Nephron (organoid): Measurements from ENCODE around the gene EPM2AIP1.
A peak's percentile ranks its signal among the peaks of the same experiment; 100 is the strongest.

Experiments used
- H3K27ac Mint-ChIP-seq, 3 experiments: 2 replicates each; pipeline ENCODE4 v1.8.0; 2020; ENCODE audit warnings: mixed read lengths in 3 of 3, mild to moderate bottlenecking in 2 of 3, moderate library complexity in 1 of 3
- H3K27me3 Mint-ChIP-seq: 2 replicates; pipeline ENCODE4 v1.8.0; 2021; ENCODE audit warnings: low read depth, mild to moderate bottlenecking, moderate library complexity, mixed read lengths
- H3K36me3 Mint-ChIP-seq: 2 replicates; pipeline ENCODE4 v1.8.0; 2020; ENCODE audit warnings: low read depth, mixed read lengths
- H3K4me1 Mint-ChIP-seq: 2 replicates; pipeline ENCODE4 v1.8.0; 2020; ENCODE audit warnings: mixed read lengths
- H3K4me3 Mint-ChIP-seq, 3 experiments: 2 replicates each; pipeline ENCODE4 v1.8.0; 2020; ENCODE audit warnings: mild to moderate bottlenecking in 3 of 3, mixed read lengths in 3 of 3, moderate library complexity in 2 of 3
- H3K9me3 Mint-ChIP-seq: 2 replicates; pipeline ENCODE4 v1.8.0; 2020; ENCODE audit warnings: mixed read lengths
- CTCF ChIP-seq, 3 experiments: fragments of 200-600 bp; sonication (generic); IDR thresholded peaks; one replicate each; pipeline ENCODE4 v1.5.0; 2021; ENCODE audit warnings: antibody characterized with exemption in 3 of 3; ENCODE audit not compliant: unreplicated experiment in 3 of 3

The EPM2AIP1 gene

GRCh38 chr3:36989568-36989967 is 3.4 kb downstream of the EPM2AIP1 start:
- TF ChIP-seq CTCF (IDR thresholded peaks at IDR 0.05; ENCODE audit: unreplicated experiment in 3 of 3) = no peak
- Mint-ChIP-seq H3K4me3 (peak overlapping the region; percentile 18 to 71 (median 44)), H3K27ac (no peak overlapping the region), H3K27me3 (no peaks in the 10 kb centered on the region), H3K4me1 (peaks cover 38% of the 10 kb centered on the region), H3K9me3 (no peaks in the 10 kb centered on the region), H3K36me3 (peaks cover 45% of the 10 kb centered on the region)

GRCh38 chr3:36989005-36989404 is 3.9 kb downstream of the EPM2AIP1 start:
- Mint-ChIP-seq H3K4me3 (peak overlapping the region; percentile 40 to 71 (median 44)), H3K27ac (no peak overlapping the region), H3K4me1 (peaks cover 38% of the 10 kb centered on the region), H3K36me3 (peaks cover 46% of the 10 kb centered on the region), H3K9me3 (no peaks in the 10 kb centered on the region), H3K27me3 (no peaks in the 10 kb centered on the region)
- no peak for TF ChIP-seq CTCF (IDR thresholded peaks at IDR 0.05; ENCODE audit: unreplicated experiment in 3 of 3)

- peaks cover 53% of the 10 kb centered on the region for H3K36me3 Mint-ChIP-seq
- peak overlapping the region; percentile 11 to 29 (median 18) for H3K4me3 Mint-ChIP-seq
- no peaks in the 10 kb centered on the region for H3K9me3 Mint-ChIP-seq
- no peak overlapping the region for H3K27ac Mint-ChIP-seq
- peaks cover 38% of the 10 kb centered on the region for H3K4me1 Mint-ChIP-seq
- TF ChIP-seq CTCF (IDR thresholded peaks at IDR 0.05; ENCODE audit: unreplicated experiment in 3 of 3) = no peak
- no peaks in the 10 kb centered on the region for H3K27me3 Mint-ChIP-seq
These were observed 4.6 kb downstream of the EPM2AIP1 start for GRCh38 chr3:36988356-36988755.

- Mint-ChIP-seq H3K27ac (no peak overlapping the region), H3K4me1 (no peaks in the 10 kb centered on the region), H3K27me3 (no peaks in the 10 kb centered on the region), H3K4me3 (no peak overlapping the region), H3K36me3 (peaks cover 67% of the 10 kb centered on the region), H3K9me3 (peaks cover 30% of the 10 kb centered on the region)
- TF ChIP-seq CTCF (IDR thresholded peaks at IDR 0.05; ENCODE audit: unreplicated experiment in 3 of 3) = no peak
These were observed 11.9 kb downstream of the EPM2AIP1 start for GRCh38 chr3:36981006-36981405.

GRCh38 chr3:36973139-36973538 is 19.8 kb downstream of the EPM2AIP1 start:
- Mint-ChIP-seq H3K27me3 (no peaks in the 10 kb centered on the region), H3K4me1 (peaks cover 6% of the 10 kb centered on the region), H3K4me3 (no peak overlapping the region), H3K9me3 (peaks cover 3% of the 10 kb centered on the region), H3K27ac (no peak overlapping the region), H3K36me3 (peaks cover 7% of the 10 kb centered on the region)
- TF ChIP-seq CTCF (IDR thresholded peaks at IDR 0.05; ENCODE audit: unreplicated experiment in 3 of 3) = no peak

GRCh38 chr3:36972163-36972562 is 20.8 kb downstream of the EPM2AIP1 start:
- Mint-ChIP-seq H3K4me3 (no peak overlapping the region), H3K36me3 (no peaks in the 10 kb centered on the region), H3K27me3 (no peaks in the 10 kb centered on the region), H3K9me3 (no peaks in the 10 kb centered on the region), H3K27ac (no peak overlapping the region), H3K4me1 (peaks cover 6% of the 10 kb centered on the region)
- no peak for TF ChIP-seq CTCF (IDR thresholded peaks at IDR 0.05; ENCODE audit: unreplicated experiment in 3 of 3)
